Muscle of arm (tissue), 12 donors: ENCODE data around the gene ST6GALNAC3. TPM values are rescaled to one million over a fixed set of nuclear protein-coding genes. Genes with fewer than 3 reads are reported as not detected.

ENCODE experiments used
- DNase-seq: peaks from one replicate; pipeline ENCODE4 v3.0.0-alpha.2; 2013
- polyA plus RNA-seq, 12 donors: library from polyadenylated mRNA; unstranded; fragments of 120-200 nt; gene quantifications; one replicate each; pipeline ENCODE4 v1.2.1, GENCODE V29; 2013; ENCODE audit not compliant: insufficient read length in 12 of 12

The ST6GALNAC3 gene
- polyA plus RNA-seq, 12 donors, result 5.0 to 12.7 (median 8.5) TPM; not detected in 1

DNA sequence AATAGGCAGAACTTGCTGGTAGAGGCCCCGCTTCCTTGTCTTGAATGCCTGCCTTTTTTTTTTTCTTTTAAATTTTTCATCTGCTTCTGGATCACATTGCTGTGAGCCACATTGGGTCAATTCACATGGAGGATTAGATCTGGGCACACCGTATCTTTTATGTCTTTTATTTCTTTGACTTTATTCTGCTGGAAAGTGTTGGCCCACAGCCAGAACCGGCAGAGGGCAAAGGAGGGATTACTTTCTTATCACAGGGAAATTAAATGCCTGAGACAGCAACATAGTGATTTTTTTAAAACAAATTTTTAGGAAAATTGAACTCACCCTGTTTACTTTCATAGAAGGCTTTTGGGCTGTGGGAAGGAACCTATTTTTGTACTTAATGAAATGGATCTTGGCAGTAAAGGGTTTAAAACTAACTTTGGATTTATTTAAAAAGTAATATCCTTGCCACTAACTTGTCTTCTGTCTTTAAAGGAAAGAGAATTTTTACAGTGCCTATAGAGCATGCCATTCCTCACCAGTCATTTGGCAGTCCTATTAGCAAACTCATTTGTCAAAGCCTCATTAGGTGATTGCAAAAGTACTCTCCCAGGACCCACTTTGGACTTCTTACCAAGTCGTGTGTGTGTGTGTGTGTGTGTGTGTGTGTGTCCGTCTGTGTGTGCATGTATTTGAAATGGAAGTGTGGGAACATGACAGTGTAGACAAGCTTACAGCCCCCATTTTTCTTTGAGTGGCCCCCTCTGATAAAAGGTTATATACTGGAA lies 68.4 kb downstream of the ST6GALNAC3 start:
- DNase-seq, result no peak

- no peak for DNase-seq
Observed at GRCh38 chr1:76144247-76144646, 69.7 kb downstream of the ST6GALNAC3 start.

GRCh38 chr1:76145332-76145731 lies 70.8 kb downstream of the ST6GALNAC3 start:
- DNase-seq, result no peak

GRCh38 chr1:76146184-76146583 lies 71.6 kb downstream of the ST6GALNAC3 start:
- DNase-seq, result no peak

DNA sequence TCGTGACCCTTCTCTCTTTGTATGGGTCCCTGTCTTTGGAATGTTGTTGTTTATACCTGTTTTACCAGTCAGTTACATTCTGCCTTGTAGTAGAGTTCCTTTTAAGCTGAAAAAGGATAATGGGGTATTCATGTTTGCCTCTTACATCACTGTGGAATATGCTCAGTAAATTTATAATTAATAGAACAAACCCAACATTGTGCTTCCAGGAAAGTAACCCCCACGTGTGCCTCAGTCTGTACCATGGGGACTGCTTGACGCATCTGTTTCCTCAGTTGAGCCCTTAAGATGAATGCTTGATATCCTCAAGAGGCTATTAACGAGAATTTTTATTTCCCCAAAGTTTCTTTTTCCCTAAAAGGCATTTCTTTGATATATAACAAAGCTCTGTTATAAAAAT lies 73.4 kb downstream of the ST6GALNAC3 start:
- DNase-seq, result no peak

- no peak for DNase-seq
Observed at GRCh38 chr1:76148460-76148859, 73.9 kb downstream of the ST6GALNAC3 start.

DNA sequence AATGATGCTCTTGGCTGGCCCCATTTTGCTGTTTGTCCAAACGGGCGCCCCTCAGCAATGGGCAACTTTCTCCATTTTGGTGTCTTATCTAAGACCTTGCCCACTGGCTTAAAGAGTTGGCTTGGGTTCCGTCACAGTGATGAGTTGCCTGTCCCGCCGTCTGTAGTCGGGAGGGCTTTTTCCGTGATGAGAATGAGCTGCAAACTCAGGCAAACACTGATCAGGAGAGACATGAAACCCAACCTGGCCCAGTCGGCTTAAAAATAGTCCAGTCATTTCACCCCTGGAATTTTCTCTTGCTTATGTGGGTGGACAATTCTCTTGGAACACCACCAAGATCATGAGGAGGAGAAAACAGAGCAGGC lies 79.3 kb downstream of the ST6GALNAC3 start:
- no peak for DNase-seq

DNA sequence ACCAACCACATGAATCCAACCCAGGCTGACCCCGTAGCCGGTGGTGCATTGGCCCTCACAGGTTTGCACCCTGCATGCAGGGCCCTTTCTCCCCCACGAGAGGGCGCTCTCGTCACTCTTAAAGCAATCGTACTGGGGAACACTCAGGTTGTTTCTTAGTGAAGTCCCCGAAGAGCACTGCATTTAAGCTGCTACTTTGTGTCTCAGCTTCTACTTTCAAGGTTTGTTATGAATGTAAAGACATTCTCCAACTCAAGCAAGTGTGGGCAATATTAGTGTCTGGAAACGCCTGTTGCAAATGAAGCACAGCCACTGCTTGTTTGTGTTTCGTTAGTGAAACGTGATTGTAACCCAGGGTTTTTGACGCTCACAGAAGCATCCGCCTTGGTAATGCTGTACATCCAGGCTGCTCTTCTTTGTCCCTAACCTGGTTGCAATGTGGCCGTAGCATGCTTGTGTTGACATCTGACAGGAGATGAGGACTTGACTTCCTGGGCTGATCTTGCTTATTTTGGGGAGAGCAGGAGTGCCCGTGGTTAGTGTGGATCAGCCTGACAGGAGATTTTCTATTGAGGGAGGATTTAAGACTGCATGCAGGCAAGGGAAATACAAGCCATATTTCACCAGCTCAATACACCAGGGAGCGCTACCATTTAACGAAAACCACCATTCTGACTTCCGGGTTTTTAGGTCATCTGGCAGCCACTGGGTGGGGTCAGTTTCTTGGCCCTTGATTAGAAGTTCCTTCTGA lies 79.8 kb downstream of the ST6GALNAC3 start:
- DNase-seq, result peak; percentile 83

DNA sequence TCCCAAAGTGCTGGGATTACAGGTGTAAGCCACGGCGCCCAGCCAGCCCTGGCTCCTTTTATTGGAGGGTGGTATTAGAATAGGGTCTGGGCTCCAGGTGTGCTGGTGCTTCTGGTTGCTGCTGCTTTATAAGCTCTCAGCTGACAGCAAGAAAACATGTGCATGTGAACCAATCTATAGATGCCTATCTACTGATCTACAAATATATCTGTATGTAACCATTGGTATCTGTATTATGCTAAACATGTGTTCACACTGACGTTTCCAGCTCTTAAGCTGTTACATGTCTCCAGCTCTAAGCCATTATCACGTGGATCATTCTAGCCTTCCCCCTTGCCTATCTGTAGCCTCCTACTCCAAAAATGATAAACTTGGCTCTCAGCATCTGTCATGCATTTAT lies 82.4 kb downstream of the ST6GALNAC3 start:
- DNase-seq, result no peak

GRCh38 chr1:76158126-76158525 lies 83.6 kb downstream of the ST6GALNAC3 start:
- DNase-seq, result no peak

GRCh38 chr1:76160225-76160624 lies 85.7 kb downstream of the ST6GALNAC3 start:
- no peak for DNase-seq

DNA sequence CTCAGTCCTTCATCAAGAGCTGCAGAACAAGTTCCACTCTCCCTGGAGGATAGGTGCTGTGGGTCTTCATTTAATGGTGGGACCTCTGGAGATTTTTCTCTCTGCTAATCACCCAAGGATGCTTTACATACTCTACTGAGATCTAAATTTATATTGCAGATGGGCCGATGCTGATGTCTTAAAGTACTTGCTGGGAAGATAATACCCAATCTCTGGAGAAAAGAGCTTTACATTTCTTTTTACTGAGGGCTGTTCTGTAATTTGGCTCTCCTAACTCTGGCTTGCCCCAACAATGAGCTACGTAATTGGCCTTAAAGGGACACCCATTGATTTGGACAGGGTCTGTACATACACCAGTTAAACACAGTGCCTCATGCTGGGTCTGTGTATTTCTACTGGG lies 86.9 kb downstream of the ST6GALNAC3 start:
- no peak for DNase-seq

GRCh38 chr1:76162254-76162653 lies 87.7 kb downstream of the ST6GALNAC3 start:
- DNase-seq, result no peak

- DNase-seq, result no peak
Observed at GRCh38 chr1:76164165-76164564, 89.6 kb downstream of the ST6GALNAC3 start.

DNA sequence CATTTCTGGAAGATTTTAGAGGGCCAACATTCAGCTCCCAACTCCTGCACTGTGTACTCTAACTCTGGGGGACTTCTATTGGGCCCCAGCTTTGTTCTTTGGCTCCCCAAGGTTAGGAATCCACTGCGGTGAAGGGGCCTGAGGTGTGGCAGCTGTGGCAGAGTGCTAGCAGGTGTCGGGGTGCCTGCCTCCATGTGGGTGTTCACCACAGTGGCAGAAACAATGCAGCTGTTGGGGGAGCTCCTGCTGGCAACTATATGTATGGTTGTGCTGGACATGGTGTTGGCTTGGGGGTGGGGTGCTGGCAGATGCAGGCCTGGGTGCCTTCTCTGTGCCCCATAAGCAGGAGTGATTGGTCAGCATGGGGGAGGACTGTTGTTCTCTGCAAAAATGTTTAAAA lies 95.5 kb downstream of the ST6GALNAC3 start:
- DNase-seq, result no peak

GRCh38 chr1:76170513-76170912 lies 96.0 kb downstream of the ST6GALNAC3 start:
- no peak for DNase-seq

GRCh38 chr1:76176000-76176399 lies 101.5 kb downstream of the ST6GALNAC3 start:
- DNase-seq, result no peak

GRCh38 chr1:76177615-76178014 lies 103.1 kb downstream of the ST6GALNAC3 start:
- DNase-seq, result no peak

DNA sequence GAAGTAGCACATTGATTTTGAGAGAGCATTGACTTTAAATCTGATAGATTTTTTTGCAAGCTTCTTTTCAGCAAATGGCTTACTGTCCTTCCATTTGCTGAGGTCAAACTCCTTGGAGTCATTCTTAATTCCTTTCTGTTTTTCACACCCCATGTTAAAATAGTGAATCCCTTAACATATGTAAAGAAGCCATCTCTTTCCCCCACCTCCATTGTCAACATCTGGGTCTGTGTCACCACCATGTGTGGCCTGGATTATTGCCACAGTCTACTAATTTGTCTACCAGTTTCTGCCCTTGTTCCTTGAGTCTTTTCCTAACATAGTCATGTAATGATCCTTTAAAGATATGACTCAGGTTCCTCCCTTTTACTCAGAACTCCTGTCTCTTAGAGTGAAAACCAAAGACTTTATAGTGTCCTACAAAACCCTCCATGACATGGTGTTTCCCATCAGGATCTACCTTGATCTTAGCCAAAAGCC lies 104.7 kb downstream of the ST6GALNAC3 start:
- no peak for DNase-seq

DNA sequence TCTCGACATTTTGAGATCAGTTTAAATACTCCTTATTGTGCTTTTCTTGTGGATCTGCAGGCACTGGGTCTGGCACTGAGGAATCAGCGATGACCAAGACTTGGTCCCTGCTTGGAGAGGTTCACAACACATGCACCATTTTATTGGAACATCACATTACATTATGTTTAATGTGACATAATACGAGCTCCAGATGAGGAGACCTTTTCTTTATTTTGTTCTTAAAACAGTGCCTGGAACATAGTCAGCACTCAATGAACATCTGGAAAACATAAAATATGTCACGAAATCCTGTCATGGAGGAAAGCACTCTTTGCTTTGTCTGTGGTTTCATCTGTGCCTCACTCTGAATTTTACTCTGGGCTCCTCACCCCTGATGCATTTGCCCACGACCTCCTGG lies 110.7 kb downstream of the ST6GALNAC3 start:
- no peak for DNase-seq

GRCh38 chr1:76186554-76187170 lies 112.1 kb downstream of the ST6GALNAC3 start:
- no peak for DNase-seq

GRCh38 chr1:76187436-76187835 lies 112.9 kb downstream of the ST6GALNAC3 start:
- no peak for DNase-seq

- DNase-seq, result no peak
Observed at GRCh38 chr1:76189310-76189709, 114.8 kb downstream of the ST6GALNAC3 start.
